GM21390 (cell line): Measurements from ENCODE around the gene PTP4A2.
"Not testable (repeated sequence)": the region's sequence is repeated elsewhere in the genome, so short reads cannot be mapped to it uniquely, and the experiment has no call there.

ENCODE experiments used
- ATAC-seq: cut with Tn5 transposase; IDR thresholded peaks from one replicate; pipeline ENCODE4 v1.9.1; 2021; ENCODE audit not compliant: unreplicated experiment

Gene PTP4A2

GRCh38 chr1:31926252-31926651 is 11.9 kb downstream of the PTP4A2 start:
- ATAC-seq, result no peak

DNA sequence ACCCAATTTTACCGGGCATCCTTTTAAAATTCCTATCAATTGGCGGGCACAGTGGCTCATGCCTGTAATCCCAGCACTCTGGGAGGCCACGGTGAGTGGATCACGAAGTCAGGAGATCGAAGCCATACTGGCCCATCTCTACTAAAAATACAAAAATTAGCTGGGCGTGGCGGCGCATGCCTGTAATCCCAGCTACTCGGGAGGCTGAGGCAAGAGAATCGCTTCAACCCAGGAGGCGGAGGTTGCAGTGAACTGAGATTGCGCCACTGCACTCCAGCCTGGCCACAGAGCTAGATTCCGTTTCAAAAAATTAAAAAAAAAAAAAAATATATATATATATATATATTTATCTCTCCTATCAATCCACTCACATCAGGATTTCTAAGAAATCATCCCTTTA is 12.3 kb downstream of the PTP4A2 start:
- not testable (repeated sequence) for ATAC-seq

DNA sequence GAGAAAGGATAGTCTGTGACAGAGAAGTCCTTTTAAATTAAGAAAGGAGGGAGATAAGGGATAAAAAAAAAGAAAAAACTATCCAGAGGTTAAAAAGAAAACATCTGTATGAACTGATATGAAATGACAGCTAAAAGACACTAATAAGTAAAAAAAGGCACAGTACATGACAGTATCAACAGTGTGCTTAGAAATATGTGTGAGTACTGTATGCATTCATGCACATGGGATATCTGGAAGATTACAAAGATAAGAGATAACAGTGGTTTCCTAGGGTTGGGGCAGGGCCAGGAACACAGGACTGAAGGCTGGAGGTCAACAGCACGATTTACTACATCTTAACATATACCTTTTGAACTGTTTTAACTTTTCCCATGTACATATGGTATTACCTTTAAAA is 13.3 kb downstream of the PTP4A2 start:
- no peak for ATAC-seq

DNA sequence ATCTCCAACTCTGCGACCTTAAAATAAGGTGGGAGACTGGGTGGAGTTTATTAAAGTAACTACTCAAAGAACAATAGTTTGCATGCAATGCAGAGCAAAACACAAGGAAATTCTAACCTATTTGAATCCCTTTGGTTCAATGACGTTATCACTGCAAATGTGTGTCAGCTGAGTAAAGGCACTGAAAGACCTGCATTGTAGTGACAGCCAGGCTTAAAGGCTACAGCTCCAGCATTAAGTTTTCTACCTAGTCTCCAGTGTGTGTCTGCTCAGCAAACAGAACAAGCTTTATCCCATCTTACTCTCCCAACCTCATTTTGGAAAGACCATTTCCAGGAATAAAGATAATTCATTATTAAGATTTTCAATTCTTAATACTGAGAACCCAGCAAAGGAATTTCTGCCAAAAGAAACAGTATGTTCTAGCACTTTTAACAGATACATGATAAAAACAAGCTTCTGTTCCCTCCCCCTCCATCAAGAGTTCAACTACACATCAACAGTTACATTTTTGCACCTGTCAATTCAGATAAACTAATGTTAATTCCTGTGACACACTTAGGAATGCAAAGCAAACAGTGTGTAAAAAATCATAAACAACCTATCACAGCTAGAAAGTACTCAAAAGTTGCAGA is 14.2 kb downstream of the PTP4A2 start:
- no peak for ATAC-seq

- ATAC-seq, result no peak
These were observed 17.2 kb downstream of the PTP4A2 start for GRCh38 chr1:31920956-31921355.

DNA sequence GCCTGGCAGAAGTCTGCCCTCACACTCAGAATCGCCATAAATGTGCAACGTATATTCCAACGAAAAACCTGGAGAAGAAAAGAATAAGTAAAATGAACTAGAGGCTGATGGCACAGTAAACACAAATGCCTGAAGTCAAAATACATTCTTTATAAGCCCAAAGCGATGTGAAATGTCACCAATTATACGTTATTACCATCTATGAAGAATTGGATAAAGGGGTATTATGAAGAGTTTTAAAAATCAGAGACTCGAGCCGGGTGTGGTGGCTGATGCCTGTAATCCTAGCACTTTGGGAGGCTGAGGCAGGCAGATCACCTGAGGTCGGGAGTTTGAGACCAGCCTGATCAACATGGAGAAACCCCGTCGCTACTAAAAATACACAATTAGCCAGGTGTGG is 18.6 kb downstream of the PTP4A2 start:
- no peak for ATAC-seq

- ATAC-seq, result no peak
These were observed 22.7 kb downstream of the PTP4A2 start for GRCh38 chr1:31915438-31915837.

GRCh38 chr1:31913968-31914367 is 24.2 kb downstream of the PTP4A2 start:
- ATAC-seq, result no peak

DNA sequence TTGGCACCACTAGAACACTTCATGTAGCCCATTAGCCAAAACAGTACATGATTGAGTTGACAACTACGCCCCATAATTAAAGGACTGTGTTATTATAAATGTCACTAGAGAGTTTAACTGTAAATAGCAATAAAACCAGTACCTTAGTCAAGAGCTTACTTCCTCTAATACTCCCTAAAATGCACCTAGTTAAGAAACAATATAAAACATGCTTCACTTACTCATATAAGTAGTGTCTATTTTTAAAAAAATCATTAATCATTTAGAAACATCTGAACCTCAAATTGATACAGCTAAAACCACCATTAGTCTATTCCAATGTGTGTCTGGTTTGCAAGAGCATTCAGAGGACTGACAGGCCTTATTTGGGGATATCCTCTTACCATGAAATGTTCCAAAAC is 25.3 kb downstream of the PTP4A2 start:
- no peak for ATAC-seq

DNA sequence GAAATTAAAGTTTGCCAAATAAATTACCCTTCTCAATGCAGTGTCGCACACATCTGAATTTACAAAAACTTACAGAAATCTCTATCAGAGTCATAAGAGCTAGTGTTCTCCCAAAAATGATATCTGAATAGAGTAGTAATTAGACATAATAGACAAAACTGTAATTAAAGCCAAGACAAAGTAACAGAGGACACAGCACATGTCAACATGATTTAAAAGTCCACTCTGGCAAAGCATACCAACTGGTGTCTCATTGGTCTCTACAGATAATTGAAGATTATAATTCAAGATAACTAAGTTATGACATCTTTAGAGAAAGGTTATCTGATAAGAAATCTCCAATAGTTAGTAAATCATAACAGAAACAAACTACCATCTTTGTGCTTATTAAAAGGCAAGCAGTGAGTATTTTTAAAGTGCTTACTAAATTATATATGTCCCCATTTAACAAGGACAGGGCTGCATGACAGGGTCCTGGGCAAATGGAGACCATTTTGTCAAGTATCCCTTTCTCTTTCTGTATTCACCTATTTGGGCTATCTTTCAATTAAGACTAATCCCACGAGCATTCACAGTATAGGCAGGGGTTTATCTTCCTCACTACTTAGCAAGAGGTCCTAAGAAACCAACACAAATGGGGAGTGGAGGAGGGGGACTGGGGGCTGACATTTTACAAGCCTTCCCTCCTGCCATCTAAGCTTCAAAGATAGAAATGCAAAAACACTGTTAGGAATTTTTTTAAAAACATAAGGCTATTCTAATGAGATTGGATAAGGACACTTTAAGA is 26.0 kb downstream of the PTP4A2 start:
- ATAC-seq, result no peak

DNA sequence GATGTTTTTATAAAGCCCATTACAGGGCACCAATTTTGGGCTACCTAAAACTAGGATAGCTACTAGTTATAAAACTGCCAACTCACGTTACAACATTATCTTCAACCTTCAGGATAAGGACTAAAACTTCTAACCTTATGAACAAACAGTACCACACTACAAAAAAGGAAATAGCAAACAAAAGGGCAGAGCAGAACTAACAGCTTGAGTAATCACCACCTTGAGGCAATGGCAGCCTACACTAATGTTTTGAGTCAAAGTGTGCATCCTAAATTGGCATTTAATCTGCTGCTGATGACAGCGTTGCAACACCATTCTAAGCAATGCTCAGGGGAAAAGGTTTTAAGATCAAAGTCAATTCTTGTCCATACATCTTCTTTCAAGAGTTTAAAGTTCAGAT is 27.2 kb downstream of the PTP4A2 start:
- ATAC-seq, result no peak

DNA sequence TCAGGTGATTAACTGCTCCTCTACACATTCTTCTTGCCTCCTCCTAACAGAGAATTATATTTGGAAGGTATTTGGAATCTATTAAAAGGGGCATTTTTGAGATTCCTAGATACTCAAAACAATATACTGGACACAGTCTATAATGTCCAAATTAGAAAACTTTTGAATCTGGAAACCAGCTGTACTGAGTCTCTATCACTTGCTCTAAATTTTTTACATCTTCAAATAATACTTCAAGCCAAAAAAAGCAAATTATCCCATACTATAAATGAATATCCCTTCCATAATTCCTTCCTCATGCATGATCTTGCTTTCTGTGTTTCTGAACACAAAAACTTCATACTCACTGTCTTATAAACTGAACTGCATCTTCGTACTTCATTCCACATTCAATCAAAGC is 28.5 kb downstream of the PTP4A2 start:
- no peak for ATAC-seq

- ATAC-seq, result no peak
These were observed 31.6 kb downstream of the PTP4A2 start for GRCh38 chr1:31906557-31906956.

DNA sequence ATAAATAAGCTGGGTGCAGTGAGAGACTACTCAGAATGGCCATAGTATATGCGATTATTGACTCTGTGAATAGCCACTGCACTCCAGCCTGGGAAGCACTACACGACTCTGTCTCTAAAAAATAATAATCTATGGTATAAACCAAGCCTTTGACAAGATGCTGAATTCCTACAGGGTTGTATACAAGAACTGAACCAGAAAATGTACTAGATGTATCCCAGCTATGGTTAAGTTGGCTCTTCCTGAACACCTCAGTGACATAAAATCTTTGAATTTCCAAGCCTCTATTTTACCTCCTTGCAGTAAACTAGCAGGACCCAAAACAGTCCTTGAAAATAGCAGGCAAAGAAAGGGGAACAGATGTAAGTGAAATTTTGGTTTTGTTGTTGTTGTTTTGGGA is 32.5 kb downstream of the PTP4A2 start:
- ATAC-seq, result no peak

GRCh38 chr1:31905093-31905509 is 33.1 kb downstream of the PTP4A2 start:
- no peak for ATAC-seq

GRCh38 chr1:31904339-31905092 is 33.7 kb downstream of the PTP4A2 start:
- no peak for ATAC-seq

GRCh38 chr1:31902510-31902860 is 35.7 kb downstream of the PTP4A2 start:
- no peak for ATAC-seq

- no peak for ATAC-seq
These were observed 36.2 kb downstream of the PTP4A2 start for GRCh38 chr1:31901838-31902509.

GRCh38 chr1:31900790-31901189 is 37.4 kb downstream of the PTP4A2 start:
- ATAC-seq, result no peak

GRCh38 chr1:31897526-31898100 is 40.6 kb downstream of the PTP4A2 start:
- no peak for ATAC-seq
